ENCODE results near the gene UBTD1. TPM values are rescaled to one million over a fixed set of nuclear protein-coding genes. Genes with fewer than 3 reads are reported as not detected.

The UBTD1 gene
- total RNA-seq, 1 donor = 30.2 TPM

- DNase-seq (ENCODE audit: low read depth) = no peak
Observed at GRCh38 chr10:97511711-97512440, 13.2 kb downstream of the UBTD1 start.

DNA sequence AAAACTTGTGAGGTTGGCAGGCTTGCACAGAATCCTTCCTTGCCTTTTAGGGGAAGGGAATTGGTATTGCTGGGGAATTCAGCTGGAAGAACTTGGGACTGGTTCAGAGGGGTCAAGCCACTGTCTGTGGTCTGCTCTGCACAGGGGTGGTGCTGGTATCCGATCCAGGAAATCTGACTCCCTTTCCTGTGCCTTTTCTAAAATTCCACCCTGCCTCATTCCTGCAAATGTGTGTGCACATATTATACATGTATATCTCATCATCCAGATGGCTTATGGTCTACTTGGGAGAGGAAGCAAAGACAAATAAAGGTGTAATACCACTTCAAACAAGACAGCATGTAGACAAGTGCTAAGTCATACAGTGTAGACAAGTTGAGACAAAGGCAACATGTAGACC is 14.3 kb downstream of the UBTD1 start:
- TF ChIP-seq CTCF (IDR thresholded peaks at IDR 0.05; ENCODE audit: insufficient read depth, low read depth, low read length) = no peak
- no peak for DNase-seq (ENCODE audit: low read depth)
- H3K4me3 ChIP-seq (ENCODE audit: low read depth, low read length) = no peak overlapping the region

More at GRCh38 chr10:97511711-97512440, 13.2 kb downstream of the UBTD1 start:
- no peak overlapping the region for H3K4me3 ChIP-seq (ENCODE audit: low read depth, low read length)
- TF ChIP-seq CTCF (IDR thresholded peaks at IDR 0.05; ENCODE audit: insufficient read depth, low read depth, low read length) = no peak

DNA sequence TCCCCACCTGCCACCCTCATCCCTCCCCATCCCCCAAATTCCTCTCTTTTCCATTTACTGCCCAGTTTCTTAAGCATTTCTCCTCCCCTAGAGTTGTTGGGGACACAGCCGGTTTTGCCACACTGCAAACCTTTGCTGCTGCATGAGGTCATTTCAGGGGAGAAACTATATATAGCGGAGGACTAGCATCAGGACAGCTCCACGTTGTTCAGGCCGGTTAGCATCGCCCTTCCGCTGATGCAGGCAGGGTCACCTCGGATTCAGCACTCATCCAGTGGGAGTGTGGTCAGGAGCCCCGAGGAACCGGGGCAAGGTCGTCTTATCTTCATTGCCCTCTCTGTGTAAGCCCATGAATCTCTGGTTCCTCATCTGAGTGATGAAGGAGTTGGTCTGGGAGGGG is 15.6 kb downstream of the UBTD1 start:
- no peak for TF ChIP-seq CTCF (IDR thresholded peaks at IDR 0.05; ENCODE audit: insufficient read depth, low read depth, low read length)
- no peak for DNase-seq (ENCODE audit: low read depth)
- H3K4me3 ChIP-seq (ENCODE audit: low read depth, low read length) = no peak overlapping the region

DNA sequence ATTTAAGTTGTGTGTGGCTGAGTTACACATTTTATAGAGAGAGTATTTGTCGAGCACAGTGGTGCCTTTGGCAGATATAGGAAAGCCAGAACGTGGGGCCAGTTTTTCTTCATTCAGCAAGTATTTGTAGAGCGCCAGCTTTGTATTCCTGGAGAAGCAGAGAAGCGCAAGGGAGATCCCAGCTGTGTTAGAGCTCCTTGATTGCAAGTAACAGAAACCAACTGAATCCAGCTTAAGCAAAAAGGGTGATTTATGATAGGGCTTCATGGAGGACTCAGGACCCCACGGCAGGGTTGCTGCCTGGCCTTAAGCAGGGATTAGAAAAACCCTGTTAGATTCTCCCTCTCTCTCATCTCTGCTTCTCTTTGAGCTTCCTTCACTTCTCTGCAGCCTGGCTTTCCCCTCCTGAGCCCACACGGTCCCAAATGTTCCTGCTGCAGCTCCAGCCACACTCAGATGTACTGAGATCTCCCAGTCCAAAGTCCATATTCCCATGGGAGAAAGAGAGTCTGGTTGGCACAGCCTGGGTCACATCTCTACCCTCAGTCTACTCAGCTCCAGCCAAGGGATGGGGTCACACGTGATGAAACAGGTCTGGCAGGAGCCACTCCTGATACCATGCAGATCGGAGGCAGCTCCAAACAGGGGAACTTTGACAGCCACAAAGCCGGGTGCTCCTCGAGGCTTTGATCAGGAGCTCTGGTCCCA is 16.7 kb downstream of the UBTD1 start:
- TF ChIP-seq CTCF (IDR thresholded peaks at IDR 0.05; ENCODE audit: insufficient read depth, low read depth, low read length) = no peak
- peak; percentile 18 for DNase-seq (ENCODE audit: low read depth)
- no peak overlapping the region for H3K4me3 ChIP-seq (ENCODE audit: low read depth, low read length)

DNA sequence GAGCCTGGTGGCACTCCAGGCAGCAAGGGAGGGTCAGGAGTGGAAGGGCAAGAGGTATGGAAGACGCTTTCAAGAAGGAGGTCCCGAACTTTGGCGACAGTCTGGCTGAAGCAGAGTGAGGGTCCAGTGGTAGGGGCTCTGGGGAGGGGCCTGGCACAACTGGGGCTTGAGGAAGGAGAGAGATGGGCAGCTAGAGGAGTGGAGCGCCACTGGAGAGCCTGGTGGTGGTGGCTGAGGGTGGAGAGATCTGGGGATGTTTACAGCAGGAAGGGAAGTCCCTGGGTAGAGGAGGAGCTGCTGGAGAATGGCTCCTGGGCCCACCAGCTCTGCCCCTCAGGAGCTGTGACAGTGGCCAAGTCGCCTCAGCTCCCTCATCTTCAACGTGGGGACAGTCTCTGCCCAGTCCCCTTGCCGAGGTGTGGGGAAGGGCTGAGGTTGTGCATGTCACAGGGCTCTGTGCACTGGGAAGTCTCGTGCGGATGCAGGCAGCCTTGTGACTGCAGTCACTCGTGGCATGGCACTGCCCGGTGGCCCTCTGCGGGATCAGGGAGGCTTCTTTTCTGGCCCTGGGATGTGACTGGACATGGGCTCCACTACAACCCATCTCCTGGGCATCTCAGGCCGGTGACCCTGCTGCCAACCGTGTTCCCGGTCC is 18.5 kb downstream of the UBTD1 start:
- no peak for DNase-seq (ENCODE audit: low read depth)
- no peak for TF ChIP-seq CTCF (IDR thresholded peaks at IDR 0.05; ENCODE audit: insufficient read depth, low read depth, low read length)
- H3K4me3 ChIP-seq (ENCODE audit: low read depth, low read length) = no peak overlapping the region

GRCh38 chr10:97517778-97518300 is 19.1 kb downstream of the UBTD1 start:
- no peak for TF ChIP-seq CTCF (IDR thresholded peaks at IDR 0.05; ENCODE audit: insufficient read depth, low read depth, low read length)
- no peak for DNase-seq (ENCODE audit: low read depth)
- H3K4me3 ChIP-seq (ENCODE audit: low read depth, low read length) = no peak overlapping the region

All from fibroblast of villous mesenchyme (primary cell).